Medulla oblongata (tissue), 1 donor: Measurements from ENCODE around the gene HCN2.

Experiments used
- DNase-seq: peaks from one replicate; pipeline ENCODE4 v3.0.0-alpha.2; 2015; ENCODE audit errors: extremely low spot score

HCN2 gene

DNA sequence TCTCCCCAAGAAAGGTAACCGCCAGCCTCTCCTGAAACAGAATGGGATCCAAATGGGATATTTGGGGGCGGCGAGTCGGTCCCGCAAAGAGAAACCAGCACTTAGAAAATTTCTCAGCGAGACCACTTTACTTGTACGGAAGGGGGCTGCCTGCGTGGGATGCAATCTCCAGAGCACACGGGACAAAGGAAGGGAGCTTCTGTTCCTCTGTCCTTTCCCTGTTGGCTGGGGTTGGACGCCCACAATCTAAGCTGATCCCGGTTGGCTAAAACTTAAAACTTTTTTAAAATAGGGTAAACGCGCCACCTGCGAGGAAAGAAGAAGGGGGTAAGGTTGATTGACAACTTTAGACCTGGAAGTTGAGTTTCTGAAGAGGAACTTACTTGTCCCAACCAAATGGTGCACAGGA, 18.1 kb upstream of the HCN2 start:
- DNase-seq, result peak; percentile 40

DNA sequence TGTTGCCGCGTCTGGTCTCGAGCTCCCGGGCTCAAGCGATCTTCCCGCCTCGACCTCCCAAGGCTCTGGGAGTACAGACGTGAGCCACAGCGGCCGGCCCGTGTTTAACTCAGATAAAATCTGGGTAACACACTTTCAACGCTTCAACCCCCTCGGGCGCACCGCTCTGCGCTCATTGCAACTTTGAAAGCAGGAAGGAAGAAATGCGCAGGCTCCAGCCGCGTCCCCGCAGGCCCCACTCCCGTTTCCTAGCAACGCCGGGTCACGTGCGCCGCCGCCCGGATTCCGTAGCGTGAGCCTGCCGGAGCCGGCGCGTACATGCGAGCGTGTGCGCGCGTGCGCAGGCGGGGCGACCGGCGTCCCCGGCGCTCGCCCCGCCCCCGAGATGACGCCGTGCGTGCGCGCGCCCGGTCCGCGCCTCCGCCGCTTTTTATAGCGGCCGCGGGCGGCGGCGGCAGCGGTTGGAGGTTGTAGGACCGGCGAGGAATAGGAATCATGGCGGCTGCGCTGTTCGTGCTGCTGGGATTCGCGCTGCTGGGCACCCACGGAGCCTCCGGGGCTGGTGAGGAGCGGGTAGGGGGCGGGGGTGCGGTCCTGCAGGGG, 17.4 kb upstream of the HCN2 start, which contains the start of gene BSG:
Gene BSG (plus strand): TSS at position 457 of the 603 bp plus-strand sequence. CDS start 39 bp downstream, at position 496.
- peak; percentile 98 for DNase-seq

DNA sequence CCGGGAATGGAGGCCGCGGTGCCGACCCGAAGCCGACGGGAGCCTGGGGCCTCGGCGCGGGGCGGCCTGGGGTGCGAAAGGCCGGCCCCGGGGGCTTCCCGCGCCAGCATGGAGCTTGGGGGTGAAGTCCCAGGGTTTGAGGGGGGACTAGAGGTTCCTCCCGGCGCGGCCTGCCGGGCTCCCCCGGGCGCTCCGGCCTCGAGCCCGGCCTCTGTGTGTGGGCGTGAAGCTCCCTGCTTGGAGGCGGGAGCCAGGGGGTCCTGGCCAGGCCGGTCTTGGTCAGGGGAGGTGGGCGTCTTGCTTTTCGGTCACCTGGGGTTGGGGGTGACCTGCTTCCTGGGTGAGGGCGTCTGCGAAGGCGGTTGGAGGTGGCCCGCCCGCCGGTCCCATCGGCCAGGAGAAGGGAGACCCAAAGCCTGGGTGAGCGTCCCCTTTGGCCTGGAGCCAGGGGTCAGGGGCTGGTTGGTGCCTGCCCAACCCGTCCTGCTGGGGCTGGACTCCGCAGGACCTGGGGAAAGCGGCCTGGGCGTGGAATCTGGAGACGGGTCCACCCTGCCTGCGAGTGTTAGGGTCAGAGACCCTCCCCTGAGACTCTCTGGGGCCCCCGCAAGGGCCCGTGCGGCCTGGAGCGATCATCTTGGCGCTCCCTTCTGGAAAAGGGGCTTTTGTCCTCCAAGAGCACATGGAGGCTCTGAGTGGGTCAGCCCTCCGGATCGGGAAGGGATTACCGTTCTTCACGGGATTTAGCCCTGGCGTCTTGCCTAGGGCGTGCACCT, 16.8 kb upstream of the HCN2 start:
- DNase-seq, result peak; percentile 34

DNA sequence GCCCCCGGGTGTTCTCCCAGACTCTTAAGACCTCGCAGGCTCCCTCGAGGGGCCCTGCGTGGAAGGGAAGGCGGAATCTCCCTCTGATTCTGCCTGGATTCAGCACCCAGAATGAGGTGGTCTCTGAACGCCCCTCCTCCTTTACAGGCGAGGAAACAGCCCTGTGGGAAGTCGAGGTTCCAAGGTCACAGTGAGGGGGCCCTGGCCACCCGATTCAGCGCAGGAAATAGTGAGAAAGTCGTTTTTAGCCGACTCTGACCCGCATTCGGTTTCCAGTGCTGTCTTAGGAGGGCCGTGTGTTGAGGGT, 16.2 kb upstream of the HCN2 start:
- no peak for DNase-seq

DNA sequence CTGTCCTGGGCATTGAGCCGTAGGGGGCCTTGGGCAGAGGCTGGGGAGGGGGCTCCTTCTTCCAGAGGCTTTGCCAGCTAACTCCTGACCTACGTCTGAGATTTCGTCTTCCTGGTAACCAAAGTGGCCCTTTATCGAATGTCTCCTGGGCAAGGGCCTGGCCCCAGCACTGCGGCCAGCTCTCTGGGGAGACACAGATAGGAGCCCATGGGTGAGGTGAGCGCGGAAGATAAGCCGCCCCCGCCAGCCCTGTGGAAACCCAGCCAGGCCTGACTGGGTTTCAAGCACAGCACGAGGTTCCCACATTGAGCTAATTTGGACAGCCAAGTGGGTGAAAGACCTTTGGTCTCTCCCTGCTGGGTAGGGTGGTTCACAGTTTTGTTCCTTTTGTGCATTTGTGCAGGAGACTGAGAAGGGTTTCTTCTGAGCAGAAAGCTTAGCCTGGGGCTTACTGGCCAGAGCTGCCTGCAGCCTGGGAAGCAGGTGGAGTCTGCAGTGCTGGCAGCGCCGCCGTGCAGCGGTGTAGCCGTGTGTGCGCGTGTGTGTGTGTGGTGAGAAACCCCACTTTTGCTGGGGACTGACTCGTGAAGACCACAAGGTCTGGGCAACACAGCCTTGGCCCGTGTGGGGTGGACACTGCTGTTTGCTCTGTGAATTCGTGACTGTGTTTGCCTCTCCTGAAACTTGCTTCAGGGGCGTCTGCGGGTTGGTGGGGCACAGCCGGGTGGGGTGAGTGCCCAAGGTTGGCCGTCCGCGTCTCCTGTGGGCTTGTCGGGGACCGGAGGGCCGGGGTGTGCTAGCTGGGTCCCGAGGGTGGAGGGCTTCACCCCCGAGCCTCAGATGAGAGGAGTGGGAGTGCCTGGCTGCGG, 14.8 kb upstream of the HCN2 start:
- peak; percentile 51 for DNase-seq

DNA sequence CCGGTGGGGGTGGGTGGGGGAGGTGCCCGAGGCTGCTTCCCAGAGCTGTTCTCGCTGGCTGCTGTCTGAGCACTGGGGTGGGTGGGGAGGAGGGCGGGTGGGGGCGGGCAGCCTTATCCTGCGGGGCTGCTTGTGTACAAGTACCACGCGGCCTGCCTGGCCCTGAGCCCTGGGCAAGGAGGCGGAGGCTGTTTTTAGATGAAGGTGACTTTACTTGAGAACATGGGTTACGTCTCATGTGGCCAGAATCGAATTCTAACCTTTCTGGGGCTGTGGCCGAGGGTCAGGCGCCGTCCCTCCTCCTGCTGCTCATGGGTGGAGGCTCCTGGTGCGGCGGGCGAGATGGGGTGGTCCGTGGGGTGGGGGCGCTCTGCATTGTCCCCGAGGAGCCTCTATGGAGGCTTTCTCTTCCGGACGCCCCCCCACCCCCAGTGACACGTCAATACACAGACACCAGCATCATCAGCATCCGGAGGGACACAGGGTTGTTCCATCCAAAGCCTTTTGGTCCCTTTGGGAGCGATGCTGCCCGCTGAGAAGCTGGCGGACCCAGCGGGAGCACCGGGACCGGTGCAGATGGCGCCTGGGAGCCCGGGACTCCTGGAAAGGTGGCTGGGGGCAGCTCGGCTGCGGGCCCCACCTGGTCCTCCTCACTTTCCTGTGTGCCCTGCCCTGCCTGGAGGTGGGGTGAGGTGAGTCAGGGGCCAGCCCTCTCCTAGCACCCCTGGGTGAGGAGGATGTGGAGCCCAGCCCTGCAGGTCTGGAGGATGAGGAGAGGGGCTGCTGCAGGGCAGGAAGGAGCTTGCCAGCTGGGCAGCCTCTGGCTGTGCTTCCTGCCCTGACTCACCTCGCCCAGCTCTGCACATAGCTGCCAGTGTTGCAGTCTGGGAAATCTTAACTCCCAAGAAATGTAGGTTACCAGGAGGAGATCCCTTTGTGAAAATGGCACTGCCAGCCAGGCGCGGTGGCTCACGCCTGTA, 13.9 kb upstream of the HCN2 start:
- peak; percentile 38 for DNase-seq

DNA sequence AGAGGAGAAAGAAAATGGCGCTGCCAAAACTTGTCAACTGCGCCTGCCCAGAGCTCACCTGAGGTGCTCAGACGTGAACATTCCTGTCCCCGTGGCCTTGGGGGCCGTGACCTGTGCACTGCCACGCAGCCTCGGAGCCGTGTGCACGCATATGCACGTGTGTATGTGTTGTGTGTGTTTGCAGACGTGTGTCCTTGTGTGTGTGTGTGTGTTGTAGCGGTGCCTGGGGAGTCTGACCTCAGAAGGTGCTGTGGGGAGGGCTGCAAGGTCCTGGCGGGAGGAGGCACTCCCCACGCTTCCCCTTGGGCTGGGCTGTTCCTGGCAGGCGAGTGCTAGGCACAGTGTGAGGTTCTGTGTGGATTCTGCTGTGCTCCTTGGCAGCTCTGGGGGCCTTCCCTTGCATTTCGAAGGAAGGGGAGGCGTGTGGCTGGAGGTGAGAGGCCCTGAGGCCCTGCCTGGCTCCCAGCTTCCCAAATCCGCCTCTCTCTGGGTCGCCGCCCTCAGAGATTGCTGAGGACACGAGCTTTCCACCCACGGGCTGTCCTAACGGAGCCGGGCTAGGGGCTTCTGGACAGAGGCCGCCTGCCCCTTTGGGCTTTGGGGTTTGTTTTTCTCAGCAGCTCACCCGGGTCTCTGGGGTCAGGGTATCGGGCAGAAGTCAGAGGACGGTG, 12.8 kb upstream of the HCN2 start:
- no peak for DNase-seq

DNA sequence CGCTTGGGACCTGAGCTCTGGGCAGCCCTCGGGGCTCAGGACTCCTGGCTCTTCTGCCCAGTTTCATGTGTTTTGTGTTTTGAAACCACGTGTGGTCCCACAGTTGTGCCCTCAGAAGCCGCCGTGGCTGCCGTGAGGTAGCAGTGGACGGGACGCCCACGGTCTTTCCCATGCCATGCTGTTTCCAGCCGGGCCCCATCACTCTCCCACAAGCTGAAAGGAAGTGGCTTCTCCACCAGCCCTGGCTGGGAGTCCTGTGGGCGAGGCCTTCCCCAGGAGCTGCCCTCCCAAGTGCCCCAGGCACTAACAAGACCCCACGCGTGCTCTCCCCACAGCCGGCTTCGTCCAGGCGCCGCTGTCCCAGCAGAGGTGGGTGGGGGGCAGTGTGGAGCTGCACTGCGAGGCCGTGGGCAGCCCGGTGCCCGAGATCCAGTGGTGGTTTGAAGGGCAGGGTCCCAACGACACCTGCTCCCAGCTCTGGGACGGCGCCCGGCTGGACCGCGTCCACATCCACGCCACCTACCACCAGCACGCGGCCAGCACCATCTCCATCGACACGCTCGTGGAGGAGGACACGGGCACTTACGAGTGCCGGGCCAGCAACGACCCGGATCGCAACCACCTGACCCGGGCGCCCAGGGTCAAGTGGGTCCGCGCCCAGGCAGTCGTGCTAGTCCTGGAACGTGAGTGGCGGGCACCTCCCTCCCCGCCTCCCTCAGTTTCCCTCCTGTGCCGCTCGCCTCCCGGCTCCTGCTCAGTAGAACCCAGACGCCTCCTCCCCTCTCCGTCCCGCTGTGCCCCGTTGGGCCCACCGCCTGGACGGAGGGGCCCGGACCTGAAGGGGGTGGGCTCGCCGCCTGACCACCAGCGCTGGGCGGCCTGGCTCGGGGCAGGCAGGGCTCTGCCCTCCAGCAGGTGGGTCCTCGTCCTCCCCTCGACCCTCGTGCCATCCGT, 12.0 kb upstream of the HCN2 start:
- DNase-seq, result no peak

DNA sequence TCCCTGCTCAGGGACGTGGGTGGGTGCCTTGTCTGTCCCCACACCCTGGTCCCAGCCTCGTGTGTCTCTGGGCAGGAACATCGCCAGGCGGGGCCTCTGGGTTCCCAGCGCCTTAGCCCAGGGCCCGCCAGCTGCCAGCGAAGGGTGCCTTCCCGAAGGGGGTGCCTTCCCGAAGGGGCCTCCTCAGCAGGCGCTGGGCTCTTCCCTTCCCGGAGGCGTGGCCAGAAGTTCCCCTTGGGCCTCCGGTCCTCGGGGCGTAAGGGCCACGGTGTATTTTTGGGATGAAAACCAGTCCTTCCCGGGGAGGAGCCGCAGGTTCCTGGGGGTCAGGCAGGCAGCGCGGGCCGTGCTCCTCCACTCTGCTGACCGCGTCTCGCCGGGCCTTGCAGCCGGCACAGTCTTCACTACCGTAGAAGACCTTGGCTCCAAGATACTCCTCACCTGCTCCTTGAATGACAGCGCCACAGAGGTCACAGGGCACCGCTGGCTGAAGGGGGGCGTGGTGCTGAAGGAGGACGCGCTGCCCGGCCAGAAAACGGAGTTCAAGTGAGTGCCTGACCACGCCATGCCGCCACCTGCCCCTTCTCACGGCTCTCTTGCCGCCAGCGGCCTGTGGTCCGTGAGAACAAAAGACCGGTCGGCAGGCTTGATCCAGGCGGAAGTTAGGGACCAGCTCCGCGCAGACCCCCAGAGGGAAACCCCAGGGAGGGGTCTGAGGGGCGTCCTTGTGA, 10.4 kb upstream of the HCN2 start:
- no peak for DNase-seq

DNA sequence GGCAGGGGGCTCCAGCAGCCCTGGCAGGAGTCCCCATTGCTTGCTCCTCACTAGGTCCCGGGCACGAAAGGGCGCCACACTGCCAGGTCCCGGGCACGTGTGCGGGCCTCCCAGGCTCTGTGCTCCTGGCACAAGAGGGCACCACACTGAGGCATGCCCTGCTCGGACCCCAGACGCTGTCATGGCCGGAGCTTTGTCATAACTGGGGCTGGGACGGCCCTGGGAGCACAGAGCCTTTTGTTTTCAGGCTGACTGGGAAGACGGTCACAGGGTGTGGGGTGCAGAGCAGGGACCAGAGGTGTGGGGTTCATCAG, 9.9 kb upstream of the HCN2 start:
- no peak for DNase-seq

DNA sequence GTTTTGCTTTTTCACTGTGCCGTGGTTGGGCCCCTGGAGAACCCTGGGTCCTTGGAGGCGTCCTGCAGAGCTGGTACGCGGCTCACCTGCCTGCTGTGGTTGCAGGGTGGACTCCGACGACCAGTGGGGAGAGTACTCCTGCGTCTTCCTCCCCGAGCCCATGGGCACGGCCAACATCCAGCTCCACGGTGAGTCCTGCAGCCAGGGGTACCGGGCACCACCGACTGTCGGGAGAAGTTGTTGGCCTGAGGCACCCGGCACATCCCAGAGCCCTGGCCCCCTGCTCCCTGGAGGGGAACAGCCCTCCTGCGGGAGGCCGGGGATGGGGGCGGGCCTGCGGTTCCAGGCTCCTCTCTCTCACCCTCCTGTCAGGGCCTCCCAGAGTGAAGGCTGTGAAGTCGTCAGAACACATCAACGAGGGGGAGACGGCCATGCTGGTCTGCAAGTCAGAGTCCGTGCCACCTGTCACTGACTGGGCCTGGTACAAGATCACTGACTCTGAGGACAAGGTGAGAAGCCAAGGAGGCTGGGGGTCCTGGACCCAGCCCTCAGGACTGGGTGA, 9.3 kb upstream of the HCN2 start:
- DNase-seq, result no peak

DNA sequence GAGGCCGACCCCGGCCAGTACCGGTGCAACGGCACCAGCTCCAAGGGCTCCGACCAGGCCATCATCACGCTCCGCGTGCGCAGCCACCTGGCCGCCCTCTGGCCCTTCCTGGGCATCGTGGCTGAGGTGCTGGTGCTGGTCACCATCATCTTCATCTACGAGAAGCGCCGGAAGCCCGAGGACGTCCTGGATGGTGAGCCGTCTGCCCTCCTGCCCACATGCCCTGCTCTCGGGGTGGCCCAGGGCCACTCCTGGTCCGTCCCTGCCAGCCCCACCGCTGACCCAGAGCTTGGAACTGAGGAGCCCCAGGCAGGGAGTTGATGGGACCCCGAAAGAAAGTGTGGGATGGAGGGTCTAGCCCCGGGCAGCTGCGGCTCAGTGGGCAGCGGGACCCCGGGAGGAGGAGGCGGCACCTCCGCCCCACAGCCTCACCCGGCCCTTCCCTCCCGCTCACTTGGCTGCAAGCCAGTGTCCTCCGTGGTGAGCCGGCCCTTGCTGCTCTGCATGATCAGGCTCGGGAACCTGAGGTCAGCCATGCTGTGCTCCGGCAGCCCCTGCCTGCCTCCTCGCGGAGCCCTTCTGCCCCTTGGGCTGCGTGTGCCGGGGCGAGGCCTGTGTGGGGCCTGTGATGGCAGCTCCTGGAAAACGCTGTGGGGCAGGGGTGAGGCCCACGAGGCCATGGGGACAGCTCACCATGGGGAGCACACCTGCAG, 8.1 kb upstream of the HCN2 start:
- DNase-seq, result no peak

DNA sequence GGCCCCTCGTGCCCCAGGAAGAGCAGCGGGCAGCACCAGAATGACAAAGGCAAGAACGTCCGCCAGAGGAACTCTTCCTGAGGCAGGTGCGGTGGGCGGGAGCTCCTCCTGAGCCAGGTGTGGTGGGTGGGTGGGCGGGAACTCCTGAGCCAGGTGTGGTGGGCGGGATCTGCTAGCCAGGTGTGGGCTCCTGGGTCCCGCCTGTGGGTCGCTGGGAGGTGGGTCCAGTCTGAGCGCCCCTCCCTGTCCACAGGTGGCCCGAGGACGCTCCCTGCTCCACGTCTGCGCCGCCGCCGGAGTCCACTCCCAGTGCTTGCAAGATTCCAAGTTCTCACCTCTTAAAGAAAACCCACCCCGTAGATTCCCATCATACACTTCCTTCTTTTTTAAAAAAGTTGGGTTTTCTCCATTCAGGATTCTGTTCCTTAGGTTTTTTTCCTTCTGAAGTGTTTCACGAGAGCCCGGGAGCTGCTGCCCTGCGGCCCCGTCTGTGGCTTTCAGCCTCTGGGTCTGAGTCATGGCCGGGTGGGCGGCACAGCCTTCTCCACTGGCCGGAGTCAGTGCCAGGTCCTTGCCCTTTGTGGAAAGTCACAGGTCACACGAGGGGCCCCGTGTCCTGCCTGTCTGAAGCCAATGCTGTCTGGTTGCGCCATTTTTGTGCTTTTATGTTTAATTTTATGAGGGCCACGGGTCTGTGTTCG, 7.0 kb upstream of the HCN2 start:
- no peak for DNase-seq

DNA sequence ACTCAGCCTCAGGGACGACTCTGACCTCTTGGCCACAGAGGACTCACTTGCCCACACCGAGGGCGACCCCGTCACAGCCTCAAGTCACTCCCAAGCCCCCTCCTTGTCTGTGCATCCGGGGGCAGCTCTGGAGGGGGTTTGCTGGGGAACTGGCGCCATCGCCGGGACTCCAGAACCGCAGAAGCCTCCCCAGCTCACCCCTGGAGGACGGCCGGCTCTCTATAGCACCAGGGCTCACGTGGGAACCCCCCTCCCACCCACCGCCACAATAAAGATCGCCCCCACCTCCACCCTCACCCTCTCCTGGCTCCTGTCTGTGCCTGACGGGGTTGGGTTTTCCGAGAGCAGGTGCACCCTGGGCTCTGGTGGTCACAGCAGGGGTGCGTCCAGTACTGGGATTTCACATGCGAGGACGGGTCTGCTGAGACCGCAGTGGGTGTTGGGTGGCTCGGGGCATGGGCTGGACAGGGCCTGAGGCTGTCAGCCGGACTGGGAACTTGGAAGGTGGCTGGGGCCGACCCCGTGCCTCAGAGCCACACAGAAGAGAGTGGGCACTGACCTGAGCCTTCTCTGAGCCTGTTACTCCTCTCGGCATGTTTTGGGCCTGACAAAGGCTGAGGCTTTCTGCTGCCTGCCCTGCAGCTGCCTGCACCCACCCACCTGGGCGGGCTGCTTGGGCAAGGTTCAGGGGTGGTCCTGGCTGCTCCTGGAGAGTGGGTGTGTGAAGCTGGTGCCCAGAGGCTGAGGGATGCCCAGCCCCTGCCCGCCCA, 6.3 kb upstream of the HCN2 start:
- no peak for DNase-seq

DNA sequence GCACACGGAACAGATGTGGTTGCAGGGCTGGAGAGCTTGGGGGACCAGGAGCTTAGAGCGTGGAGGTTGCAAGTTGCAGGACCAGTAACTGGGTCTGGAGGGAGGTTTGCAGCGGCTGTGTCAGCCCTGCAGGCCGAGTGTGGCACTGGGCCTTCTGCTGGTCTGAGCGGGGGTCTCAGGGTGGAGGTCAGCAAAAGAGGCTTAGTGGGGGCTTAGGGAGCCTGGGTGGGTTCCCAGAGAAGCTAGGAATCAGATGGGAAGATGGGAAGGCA, 5.8 kb upstream of the HCN2 start:
- no peak for DNase-seq

DNA sequence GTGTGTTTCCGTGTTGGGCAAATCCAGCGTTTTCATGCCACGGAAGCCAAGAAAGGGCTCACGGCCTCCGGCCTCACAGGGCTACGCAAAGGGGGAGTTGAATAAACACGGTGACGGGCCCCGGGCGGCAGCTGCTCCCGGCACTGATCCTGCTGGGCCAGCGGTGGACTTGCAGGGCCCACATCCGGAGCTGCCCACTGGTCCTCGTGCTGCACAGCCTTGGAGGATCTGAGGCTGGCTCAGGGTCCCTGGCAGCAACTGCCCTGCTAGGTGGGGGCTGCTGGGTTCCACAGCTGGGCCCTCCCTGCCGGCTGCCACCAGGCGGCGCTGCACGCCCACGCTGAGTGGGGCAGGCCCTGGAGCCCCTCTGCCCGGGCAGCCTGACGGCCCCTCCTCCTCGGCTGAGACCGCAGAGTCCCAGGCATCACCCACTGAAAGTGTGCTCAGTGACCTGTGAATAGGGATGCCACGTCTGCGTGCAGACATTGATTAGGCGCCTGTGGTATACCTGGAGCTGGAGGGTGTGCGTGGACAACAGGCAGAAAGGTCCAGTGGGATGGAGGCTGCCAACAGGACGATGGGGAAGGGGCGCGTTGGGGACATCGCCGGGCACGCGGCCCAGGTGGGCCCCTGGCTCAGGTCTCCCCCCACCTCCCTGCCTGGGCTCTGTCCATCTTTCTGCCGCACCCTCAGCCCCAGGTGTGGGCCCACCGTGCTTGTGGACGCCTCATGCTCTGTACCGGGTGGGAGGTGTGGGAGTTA, 5.3 kb upstream of the HCN2 start:
- DNase-seq, result peak; percentile 37
